ENCODE results near the gene KIAA0825. TPM values are rescaled to one million over a fixed set of nuclear protein-coding genes. Genes with fewer than 3 reads are reported as not detected.

KIAA0825 gene
- total and polyA plus RNA-seq, 2 donors (not counting 1 experiment from before 2014, with no cell fraction given) = 1.7 to 3.6 TPM

DNA sequence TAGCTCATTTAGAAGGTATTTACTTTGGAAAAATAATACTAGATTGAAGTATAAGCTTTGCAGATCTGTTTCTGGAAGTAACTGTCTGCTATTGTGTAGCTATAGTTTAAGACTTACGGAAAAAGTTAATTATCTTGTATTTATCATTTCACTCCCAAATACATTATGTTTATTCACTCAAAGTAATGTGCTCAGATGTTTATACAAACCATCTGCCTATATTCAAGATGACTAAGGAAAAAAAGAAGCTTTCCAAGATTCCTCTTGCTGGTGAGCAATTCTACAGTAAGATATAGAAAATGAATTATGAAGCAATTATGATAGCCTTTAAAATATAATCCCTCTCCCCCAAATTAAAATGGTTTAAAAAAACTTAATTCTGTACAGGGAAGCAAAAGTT lies 137.9 kb downstream of the KIAA0825 start:
- no peaks in the 10 kb centered on the region for H3K9me3 ChIP-seq (ENCODE audit: control insufficient read depth, insufficient read depth, low read depth, low read length)
- no peak overlapping the region for H3K4me2 ChIP-seq (ENCODE audit: extremely low read depth, insufficient read depth, low read length)
- H3K27me3 ChIP-seq (ENCODE audit: control insufficient read depth, insufficient read depth, low read length) = no peaks in the 10 kb centered on the region
- no peaks in the 10 kb centered on the region for H3K36me3 ChIP-seq (ENCODE audit: control insufficient read depth, insufficient read depth, low read length)
- no peak for TF ChIP-seq EZH2 (IDR thresholded peaks at IDR 0.05; ENCODE audit: low read length, missing control alignments)
- TF ChIP-seq, protein P1, sequence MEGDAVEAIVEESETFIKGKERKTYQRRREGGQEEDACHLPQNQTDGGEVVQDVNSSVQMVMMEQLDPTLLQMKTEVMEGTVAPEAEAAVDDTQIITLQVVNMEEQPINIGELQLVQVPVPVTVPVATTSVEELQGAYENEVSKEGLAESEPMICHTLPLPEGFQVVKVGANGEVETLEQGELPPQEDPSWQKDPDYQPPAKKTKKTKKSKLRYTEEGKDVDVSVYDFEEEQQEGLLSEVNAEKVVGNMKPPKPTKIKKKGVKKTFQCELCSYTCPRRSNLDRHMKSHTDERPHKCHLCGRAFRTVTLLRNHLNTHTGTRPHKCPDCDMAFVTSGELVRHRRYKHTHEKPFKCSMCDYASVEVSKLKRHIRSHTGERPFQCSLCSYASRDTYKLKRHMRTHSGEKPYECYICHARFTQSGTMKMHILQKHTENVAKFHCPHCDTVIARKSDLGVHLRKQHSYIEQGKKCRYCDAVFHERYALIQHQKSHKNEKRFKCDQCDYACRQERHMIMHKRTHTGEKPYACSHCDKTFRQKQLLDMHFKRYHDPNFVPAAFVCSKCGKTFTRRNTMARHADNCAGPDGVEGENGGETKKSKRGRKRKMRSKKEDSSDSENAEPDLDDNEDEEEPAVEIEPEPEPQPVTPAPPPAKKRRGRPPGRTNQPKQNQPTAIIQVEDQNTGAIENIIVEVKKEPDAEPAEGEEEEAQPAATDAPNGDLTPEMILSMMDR (conservative IDR thresholded peaks at IDR 0.05 in 1 of 2, IDR thresholded peaks at IDR 0.05 in 1 of 2; ENCODE audit: low read depth in 1 of 2, low read length in 2 of 2) = no peak
- H3K4me3 ChIP-seq (replicated peaks in 1 of 4; ENCODE audit: control extremely low read depth in 1 of 4, insufficient read depth in 1 of 4, low read depth in 3 of 4, low read length in 4 of 4) = no peak overlapping the region
- H3K27ac ChIP-seq (ENCODE audit: insufficient read depth, low read length) = no peak overlapping the region
- peak in 1 of 2 donors; percentile 58 for DNase-seq (ENCODE audit: low read depth in 2 of 2)
- H3K4me1 ChIP-seq (ENCODE audit: control insufficient read depth, extremely low read depth, insufficient read depth, low read length) = no peaks in the 10 kb centered on the region
- no peaks in the 10 kb centered on the region for H4K20me1 ChIP-seq (ENCODE audit: control insufficient read depth, extremely low read depth, insufficient read depth, low read length)
- no peak overlapping the region for H3K9ac ChIP-seq (ENCODE audit: insufficient read depth, low read length)
- H2AFZ ChIP-seq (ENCODE audit: low read length) = no peak overlapping the region
- H3K79me2 ChIP-seq (ENCODE audit: control insufficient read depth, insufficient read depth, low read length) = no peaks in the 10 kb centered on the region

DNA sequence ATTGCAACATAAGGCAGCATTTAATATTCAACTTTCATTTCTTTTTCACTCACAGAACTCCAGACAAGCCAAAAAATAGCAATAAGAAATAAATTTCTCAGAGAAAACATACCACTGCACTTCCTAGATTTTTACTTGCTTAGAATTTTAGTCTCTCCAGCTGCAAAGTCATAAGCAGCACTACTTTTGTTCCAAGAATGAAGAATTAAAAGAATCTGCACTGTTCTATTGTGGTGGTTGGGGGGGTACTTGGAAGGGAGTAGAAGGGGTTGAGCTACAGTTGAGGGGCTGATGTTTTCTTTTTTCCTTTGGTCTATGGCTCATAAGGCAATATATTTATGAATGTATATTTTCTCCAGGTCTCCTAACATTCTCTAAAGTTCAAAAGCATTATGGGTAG lies 144.5 kb downstream of the KIAA0825 start:
- H3K36me3 ChIP-seq (ENCODE audit: control insufficient read depth, insufficient read depth, low read length) = no peaks in the 10 kb centered on the region
- no peak overlapping the region for H2AFZ ChIP-seq (ENCODE audit: low read length)
- H3K4me3 ChIP-seq (replicated peaks in 1 of 4; ENCODE audit: control extremely low read depth in 1 of 4, insufficient read depth in 1 of 4, low read depth in 3 of 4, low read length in 4 of 4) = no peak overlapping the region
- no peak for DNase-seq (ENCODE audit: low read depth in 2 of 2)
- no peak overlapping the region for H3K9ac ChIP-seq (ENCODE audit: insufficient read depth, low read length)
- H3K4me2 ChIP-seq (ENCODE audit: extremely low read depth, insufficient read depth, low read length) = no peak overlapping the region
- no peaks in the 10 kb centered on the region for H3K9me3 ChIP-seq (ENCODE audit: control insufficient read depth, insufficient read depth, low read depth, low read length)
- no peaks in the 10 kb centered on the region for H4K20me1 ChIP-seq (ENCODE audit: control insufficient read depth, extremely low read depth, insufficient read depth, low read length)
- TF ChIP-seq, protein P1 (conservative IDR thresholded peaks at IDR 0.05 in 1 of 2, IDR thresholded peaks at IDR 0.05 in 1 of 2; ENCODE audit: low read depth in 1 of 2, low read length in 2 of 2) = no peak
- TF ChIP-seq EZH2 (IDR thresholded peaks at IDR 0.05; ENCODE audit: low read length, missing control alignments) = no peak
- no peaks in the 10 kb centered on the region for H3K4me1 ChIP-seq (ENCODE audit: control insufficient read depth, extremely low read depth, insufficient read depth, low read length)
- no peak overlapping the region for H3K27ac ChIP-seq (ENCODE audit: insufficient read depth, low read length)
- no peaks in the 10 kb centered on the region for H3K79me2 ChIP-seq (ENCODE audit: control insufficient read depth, insufficient read depth, low read length)
- no peaks in the 10 kb centered on the region for H3K27me3 ChIP-seq (ENCODE audit: control insufficient read depth, insufficient read depth, low read length)

DNA sequence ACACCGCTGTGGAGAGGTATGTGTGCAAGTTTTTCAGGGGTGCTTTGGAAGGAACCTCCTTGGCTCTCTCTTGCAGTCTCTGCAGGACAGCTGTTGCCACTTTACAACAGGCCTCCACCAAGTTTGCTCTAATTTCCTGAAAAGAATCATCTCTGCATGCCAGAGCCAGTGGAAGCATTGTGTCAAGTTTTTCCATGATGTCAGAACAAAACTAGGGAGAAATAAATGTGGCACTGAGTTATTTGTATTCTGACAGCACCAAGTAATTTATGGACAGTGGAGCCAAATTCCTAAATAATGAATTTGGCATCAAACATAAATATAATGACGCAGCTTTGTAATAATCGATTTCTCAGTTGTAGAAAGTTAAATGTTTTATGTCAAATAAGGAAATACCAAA lies 146.9 kb downstream of the KIAA0825 start:
- no peak overlapping the region for H3K9ac ChIP-seq (ENCODE audit: insufficient read depth, low read length)
- peak in 1 of 2 donors; percentile 20 for DNase-seq (ENCODE audit: low read depth in 2 of 2)
- no peak overlapping the region for H2AFZ ChIP-seq (ENCODE audit: low read length)
- H3K4me3 ChIP-seq (replicated peaks in 1 of 4; ENCODE audit: control extremely low read depth in 1 of 4, insufficient read depth in 1 of 4, low read depth in 3 of 4, low read length in 4 of 4) = no peak overlapping the region
- no peaks in the 10 kb centered on the region for H3K36me3 ChIP-seq (ENCODE audit: control insufficient read depth, insufficient read depth, low read length)
- TF ChIP-seq, protein P1 (conservative IDR thresholded peaks at IDR 0.05 in 1 of 2, IDR thresholded peaks at IDR 0.05 in 1 of 2; ENCODE audit: low read depth in 1 of 2, low read length in 2 of 2) = no peak
- TF ChIP-seq EZH2 (IDR thresholded peaks at IDR 0.05; ENCODE audit: low read length, missing control alignments) = no peak
- H3K4me2 ChIP-seq (ENCODE audit: extremely low read depth, insufficient read depth, low read length) = no peak overlapping the region
- no peaks in the 10 kb centered on the region for H3K4me1 ChIP-seq (ENCODE audit: control insufficient read depth, extremely low read depth, insufficient read depth, low read length)
- H3K27ac ChIP-seq (ENCODE audit: insufficient read depth, low read length) = no peak overlapping the region
- H3K79me2 ChIP-seq (ENCODE audit: control insufficient read depth, insufficient read depth, low read length) = no peaks in the 10 kb centered on the region
- no peaks in the 10 kb centered on the region for H3K27me3 ChIP-seq (ENCODE audit: control insufficient read depth, insufficient read depth, low read length)
- H3K9me3 ChIP-seq (ENCODE audit: control insufficient read depth, insufficient read depth, low read depth, low read length) = no peaks in the 10 kb centered on the region
- no peaks in the 10 kb centered on the region for H4K20me1 ChIP-seq (ENCODE audit: control insufficient read depth, extremely low read depth, insufficient read depth, low read length)

Measured in fibroblast of lung (primary cell).